T-helper 9 cell (primary cell): Measurements from ENCODE around the gene FAM110A.
"Not testable (repeated sequence)": the region's sequence is repeated elsewhere in the genome, so short reads cannot be mapped to it uniquely, and the experiment has no call there.

Source experiments
- DNase-seq: peaks from one replicate; pipeline ENCODE4 v3.0.0-alpha.2; 2020

The FAM110A gene

GRCh38 chr20:877814-878213 is 44.3 kb downstream of the FAM110A start:
- DNase-seq, result no peak

DNA sequence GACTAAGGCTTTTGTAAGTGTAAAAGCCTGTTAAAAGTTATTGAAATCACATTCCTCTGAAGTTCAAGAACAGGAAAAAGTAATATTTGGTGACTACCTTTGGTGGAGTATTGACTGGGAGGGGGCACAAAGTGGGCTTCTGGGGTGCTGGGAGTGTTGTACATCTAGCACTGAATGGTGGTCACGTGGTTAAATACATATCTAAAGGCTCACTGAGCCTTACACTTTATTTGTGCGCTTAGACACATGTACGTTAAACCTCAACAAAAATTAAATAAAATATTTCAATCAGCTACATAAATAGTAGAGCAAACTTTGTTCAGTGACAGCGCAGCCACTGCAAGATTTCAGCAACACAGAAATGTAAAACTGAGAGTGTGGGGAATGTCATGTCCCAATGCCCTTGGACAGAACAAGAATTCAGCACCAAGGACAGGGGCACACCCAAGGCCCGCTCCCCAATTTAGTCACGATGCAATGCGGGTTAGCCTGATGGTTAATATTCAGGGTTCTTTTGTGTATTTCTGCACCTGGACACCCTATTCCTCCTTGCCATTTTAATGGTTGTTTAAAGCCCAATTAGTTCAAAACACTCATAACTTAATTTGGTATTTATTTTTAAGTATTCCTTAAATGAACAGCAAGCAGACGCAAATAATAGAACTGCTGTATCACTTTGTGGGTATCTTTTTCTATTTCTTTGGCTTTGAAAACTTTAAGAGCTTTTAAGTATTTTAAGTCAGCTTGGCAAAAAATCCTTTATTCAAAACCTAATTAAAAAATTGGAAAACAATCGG is 45.2 kb downstream of the FAM110A start:
- no peak for DNase-seq

DNA sequence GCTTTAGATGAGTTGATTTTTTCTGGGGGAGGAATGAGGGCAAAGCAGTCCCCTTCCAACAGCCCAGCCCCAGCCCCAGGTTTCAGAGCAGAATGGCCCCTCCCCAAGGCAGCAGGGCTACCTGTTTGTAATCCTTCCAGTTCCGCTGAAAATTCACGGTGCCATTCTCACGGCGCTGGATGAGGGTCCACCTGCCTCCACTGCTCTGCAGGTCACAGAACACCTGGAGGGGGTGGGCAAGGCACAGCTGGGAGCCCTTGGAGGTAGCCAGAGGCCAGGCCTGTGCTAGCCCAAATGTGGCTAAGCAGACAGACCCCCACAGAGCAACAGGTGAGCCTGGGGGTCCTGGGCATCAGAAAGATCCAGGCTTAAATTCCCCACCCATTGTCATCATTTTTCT is 46.1 kb downstream of the FAM110A start:
- no peak for DNase-seq

DNA sequence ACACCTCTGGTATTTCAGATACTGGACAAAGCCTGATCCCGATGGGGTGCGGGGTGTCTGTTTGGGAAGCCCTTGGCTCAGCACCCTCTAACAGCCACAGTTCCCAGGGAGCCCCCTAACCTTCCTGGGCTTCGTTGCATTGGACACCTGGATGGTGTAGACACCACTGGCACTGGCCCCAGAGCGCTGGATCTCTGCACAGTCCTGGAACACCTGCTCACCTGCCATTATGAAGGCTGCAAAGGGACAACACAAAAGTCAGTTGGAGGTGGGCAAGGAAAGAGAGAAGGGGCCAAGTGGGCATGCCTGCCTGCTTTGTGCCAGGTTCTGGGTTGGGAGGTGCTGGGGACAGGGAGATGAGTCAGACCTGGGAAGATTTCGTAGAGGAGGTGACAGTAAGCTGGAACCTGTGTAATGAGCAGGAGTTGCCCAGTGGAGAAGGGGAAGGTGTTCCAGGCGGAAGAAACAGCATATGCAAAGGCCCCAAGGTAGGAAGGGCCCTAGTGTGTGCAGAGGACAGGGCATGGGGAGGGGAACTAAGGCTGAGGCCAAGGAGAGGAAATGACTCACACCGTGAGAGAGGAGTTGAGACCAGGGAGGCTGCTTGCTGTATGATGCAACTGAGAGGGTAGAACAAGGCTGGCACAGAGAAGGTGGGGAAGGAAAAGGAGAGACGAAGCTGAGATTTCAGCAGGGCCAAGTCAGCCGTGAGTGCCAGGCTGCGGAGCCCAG is 47.7 kb downstream of the FAM110A start:
- DNase-seq, result no peak

DNA sequence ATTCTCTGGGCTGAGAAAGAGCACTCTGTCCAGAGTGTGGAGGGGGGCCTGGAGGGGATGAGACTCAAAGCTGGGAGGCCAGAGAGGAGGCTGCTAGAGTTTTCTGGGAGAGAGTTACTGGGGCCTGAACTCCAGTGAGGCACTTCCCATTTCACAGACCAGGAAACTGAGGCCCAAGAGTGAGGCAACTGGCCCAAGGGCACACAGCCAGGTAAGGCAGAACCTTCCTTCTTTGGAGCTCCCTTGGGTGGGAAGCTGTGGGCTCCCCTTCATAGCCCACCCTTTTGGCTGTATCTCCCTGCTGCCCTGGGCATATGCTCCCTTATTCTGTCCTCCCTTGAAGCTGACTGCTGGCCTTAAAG is 48.2 kb downstream of the FAM110A start:
- no peak for DNase-seq

- no peak for DNase-seq
Measured at GRCh38 chr20:884983-885952, 51.8 kb downstream of the FAM110A start.

- no peak for DNase-seq
Measured at GRCh38 chr20:887137-887536, 53.6 kb downstream of the FAM110A start.

DNA sequence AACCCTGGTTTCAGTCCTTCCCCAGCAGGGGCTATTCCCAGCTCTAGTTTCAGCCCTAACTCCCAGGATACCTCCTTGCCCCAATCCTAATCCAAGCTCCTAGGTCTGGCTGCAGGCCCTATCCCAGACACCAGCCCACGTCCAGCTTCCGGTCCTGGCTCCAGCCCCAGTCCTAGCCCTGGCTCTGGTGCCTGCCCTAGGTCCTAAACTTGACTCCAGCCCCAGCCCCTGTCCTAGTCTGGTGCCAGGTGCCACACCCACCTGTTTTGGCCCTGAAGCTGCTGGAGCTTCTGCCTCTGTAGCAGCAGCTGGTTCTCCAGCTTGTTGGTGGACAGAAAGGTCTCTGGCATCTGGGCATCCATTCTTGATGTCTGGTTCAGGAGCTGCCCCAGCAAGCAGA is 54.5 kb downstream of the FAM110A start:
- DNase-seq, result no peak

GRCh38 chr20:889106-889505 is 55.6 kb downstream of the FAM110A start:
- no peak for DNase-seq

DNA sequence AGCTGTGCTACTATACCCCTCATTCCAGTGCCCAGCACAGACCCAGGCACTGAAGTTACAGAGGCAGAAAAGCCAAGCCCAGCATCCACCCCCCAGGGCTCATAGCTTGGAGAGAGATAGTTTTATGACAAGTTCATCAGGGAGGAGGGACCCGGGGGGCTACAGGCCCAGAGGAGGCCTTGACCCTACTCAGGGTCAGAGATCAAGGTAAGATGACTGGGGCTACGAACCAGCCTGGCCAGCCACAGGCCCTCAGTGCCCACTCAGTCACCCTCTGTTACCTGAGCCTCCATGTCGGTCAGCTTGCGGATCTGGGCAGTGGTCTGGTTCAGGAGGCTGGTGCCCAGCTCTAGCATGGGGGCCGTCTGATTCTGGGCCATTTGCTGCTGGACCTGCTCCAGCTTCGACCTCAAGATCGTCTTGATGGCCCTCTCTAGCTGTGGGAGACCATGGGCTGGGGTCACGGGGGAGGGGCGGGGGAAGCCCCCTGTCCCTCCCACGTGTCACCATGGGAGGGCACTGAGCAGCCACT is 56.5 kb downstream of the FAM110A start:
- no peak for DNase-seq

- no peak for DNase-seq
Measured at GRCh38 chr20:890666-891057, 57.1 kb downstream of the FAM110A start.

- no peak for DNase-seq
Measured at GRCh38 chr20:891058-891705, 57.7 kb downstream of the FAM110A start.

DNA sequence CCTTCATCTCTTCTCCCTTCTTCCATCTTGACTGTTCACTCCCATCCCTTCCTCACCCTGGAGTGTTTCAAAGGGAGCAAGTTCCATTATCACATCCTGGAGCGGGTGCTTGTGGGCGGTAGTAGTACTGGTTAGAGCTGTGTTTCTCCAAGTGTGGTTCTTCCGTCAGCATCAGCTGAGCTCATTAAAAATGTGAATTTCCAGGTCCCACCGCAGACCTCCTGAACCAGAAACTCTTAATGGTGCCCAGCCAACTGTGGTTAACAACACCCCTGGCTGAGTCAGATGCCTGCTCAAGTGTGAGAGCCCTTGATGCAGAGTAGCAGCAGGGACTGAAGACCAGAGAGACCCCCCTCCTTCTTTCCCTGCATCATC is 58.2 kb downstream of the FAM110A start:
- DNase-seq, result no peak

- not testable (repeated sequence) for DNase-seq
Measured at GRCh38 chr20:892371-892770, 58.9 kb downstream of the FAM110A start.
